ENCODE data around the gene THSD4.

The THSD4 gene

DNA sequence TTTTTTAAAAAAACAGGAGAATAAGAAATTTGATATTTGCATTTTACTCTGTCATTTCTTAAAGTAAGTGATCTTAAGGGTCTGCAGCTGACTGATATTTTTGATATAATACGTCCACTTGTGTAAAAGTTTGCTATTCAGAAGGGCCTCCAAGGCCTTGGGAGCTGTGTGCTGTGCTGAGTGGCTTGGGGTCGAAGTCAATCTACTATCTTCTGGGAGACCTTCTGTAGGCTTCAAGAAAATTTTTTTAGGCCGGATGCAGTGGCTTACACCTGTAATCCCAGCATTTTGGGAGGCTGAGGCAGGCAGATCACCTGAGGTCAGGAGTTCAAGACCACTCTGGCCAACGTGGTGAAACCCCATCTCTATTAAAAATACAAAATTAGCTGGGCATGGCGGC is 26.3 kb downstream of the THSD4 start:
- no peaks in the 10 kb centered on the region for H3K4me1 Mint-ChIP-seq

DNA sequence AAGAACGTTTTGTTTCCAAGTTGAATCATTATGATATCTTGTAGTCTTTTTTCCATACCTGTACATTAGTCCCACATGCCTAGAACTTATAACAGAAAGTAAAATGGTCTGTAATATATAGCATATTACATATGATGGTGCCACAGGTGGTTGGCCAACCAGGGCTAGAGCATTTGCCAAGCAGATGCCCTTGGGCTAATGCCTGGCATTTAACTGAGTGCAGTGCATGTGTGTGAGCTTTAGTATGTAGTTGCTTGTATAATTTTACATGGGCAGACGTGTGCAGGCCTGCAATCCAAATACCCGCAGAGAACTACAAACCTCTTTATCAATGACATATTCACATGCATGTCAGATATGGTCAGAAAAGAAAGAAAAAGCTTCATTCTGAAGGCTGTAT is 27.5 kb downstream of the THSD4 start:
- no peak for DNase-seq
- no peak overlapping the region for H3K4me3 Mint-ChIP-seq
- no peaks in the 10 kb centered on the region for H3K4me1 Mint-ChIP-seq
- CTCF ChIA-PET, result no interaction called here
- H3K27me3 Mint-ChIP-seq, result peaks cover 11% of the 10 kb centered on the region
- no peaks in the 10 kb centered on the region for H3K9me3 Mint-ChIP-seq
- no peaks in the 10 kb centered on the region for H3K36me3 Mint-ChIP-seq
- H3K27ac Mint-ChIP-seq, result no peak overlapping the region

More for the DNA sequence above, 26.3 kb downstream of the THSD4 start:
- no peaks in the 10 kb centered on the region for H3K36me3 Mint-ChIP-seq
- CTCF ChIA-PET, result no interaction called here
- no peak overlapping the region for H3K4me3 Mint-ChIP-seq
- no peaks in the 10 kb centered on the region for H3K9me3 Mint-ChIP-seq
- no peak for DNase-seq
- H3K27ac Mint-ChIP-seq, result no peak overlapping the region
- H3K27me3 Mint-ChIP-seq, result peaks cover 10% of the 10 kb centered on the region

DNA sequence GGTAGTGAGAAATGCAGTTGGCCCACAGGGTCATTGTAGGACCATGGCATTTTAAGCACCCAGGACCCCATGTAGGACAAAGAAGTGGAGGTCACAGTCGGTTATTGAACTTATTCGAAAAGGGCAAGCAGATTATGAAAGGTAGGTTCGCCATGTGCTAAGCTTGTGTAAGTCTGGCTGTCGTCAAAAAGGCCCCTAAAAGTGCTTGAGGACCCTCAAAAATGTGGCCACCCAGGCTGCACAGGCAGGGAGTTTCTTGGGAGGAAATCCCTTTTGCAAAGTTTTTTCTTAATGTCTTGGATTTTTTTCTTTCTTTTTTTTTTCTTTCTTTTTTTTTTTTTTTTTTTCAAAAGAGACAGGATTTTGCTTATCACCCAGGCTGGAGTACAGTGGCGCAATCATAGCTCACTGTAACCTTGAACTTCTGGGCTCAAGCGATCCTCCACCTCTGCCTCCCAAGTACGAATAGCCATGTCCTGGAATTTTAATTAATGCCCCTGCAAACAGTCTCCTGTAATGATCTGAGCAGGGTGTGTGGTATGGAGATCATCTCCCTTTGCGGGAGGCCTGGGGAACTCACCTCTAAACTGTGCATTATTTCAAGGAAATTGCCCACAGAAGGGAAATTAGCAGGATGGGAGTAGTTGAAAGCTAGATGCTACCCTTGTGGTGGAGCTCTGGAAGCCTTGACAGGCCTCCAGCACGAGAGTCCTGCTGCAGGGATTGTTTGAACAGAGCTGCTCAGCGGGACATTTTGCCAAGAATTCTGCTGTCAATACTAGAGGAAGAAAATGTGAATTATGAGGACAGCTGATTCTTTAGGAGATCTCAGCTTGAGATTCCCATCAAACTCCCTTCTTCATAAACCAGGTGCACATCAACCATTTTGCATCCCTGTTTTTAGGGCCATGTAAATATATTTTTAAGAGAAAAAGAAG is 28.4 kb downstream of the THSD4 start:
- no peaks in the 10 kb centered on the region for H3K4me1 Mint-ChIP-seq
- no peak for DNase-seq
- peaks cover 8% of the 10 kb centered on the region for H3K27me3 Mint-ChIP-seq
- no peak overlapping the region for H3K4me3 Mint-ChIP-seq
- no peaks in the 10 kb centered on the region for H3K9me3 Mint-ChIP-seq
- no peaks in the 10 kb centered on the region for H3K36me3 Mint-ChIP-seq
- CTCF ChIA-PET, result no interaction called here
- H3K27ac Mint-ChIP-seq, result no peak overlapping the region

DNA sequence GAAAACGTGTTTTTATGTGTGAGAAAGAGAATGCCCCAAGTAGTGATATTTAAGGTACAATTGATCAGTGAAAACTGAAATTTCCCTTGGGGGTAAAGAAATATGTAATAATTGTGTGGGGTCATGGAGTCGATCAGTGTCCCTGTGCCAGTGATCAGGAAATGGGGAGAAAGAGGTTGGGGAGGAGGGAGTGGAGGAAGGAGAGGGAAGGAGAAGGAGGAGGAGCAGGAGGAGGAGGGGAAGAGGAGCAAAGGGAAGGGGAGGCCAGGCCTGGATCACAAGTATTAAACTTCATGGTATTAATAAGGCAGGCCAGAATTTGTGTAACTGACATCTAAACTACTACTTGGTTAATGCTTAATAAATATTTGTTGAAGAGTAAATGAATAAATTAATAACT is 30.4 kb downstream of the THSD4 start:
- H3K4me1 Mint-ChIP-seq, result no peaks in the 10 kb centered on the region
- no peaks in the 10 kb centered on the region for H3K36me3 Mint-ChIP-seq
- no peaks in the 10 kb centered on the region for H3K9me3 Mint-ChIP-seq
- DNase-seq, result no peak
- no peak overlapping the region for H3K4me3 Mint-ChIP-seq
- peaks cover 8% of the 10 kb centered on the region for H3K27me3 Mint-ChIP-seq
- no peak overlapping the region for H3K27ac Mint-ChIP-seq
- CTCF ChIA-PET, result no interaction called here

DNA sequence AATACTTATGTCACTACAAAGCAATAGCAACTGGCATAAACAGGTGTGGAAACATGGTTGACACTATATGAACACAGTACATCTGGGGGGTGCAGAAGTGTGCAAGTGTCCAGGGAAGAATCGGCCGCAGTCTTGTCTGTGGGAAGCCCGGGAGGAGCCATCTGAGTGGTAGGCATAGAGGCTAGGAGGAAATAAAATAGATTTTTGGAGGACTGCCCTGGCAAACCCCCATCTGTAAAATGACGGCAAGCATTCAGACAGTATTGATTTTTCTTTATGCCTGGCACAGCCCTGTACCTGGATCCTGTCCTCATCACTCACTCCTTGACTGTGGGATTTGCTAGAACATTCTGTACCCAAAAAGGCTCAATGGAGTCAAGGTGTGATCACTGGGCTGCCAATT is 31.3 kb downstream of the THSD4 start:
- H3K9me3 Mint-ChIP-seq, result no peaks in the 10 kb centered on the region
- H3K27ac Mint-ChIP-seq, result no peak overlapping the region
- H3K4me1 Mint-ChIP-seq, result no peaks in the 10 kb centered on the region
- peaks cover 8% of the 10 kb centered on the region for H3K27me3 Mint-ChIP-seq
- H3K36me3 Mint-ChIP-seq, result no peaks in the 10 kb centered on the region
- DNase-seq, result no peak
- CTCF ChIA-PET, result no interaction called here
- H3K4me3 Mint-ChIP-seq, result no peak overlapping the region

DNA sequence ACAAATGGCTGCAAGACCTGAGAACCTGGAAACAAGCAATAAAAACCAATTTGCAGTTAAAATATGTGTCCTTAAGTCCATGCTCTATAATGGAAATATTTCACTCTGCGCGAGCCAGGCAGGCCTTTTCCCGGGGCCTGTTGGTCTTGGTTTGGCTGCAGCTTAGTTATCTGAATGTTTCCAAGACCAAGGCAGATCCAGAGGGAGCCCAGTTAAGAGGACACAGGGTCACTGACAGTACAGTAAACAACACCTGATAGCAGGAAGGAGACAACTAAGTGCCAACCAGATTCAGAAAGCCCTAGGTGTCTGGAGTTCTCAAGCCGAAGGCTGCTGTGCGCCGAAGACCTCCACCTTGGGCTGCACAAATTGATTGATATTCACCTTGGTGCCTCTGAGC is 32.8 kb downstream of the THSD4 start:
- Mint-ChIP-seq H3K27ac (no peak overlapping the region), H3K4me1 (no peaks in the 10 kb centered on the region), H3K4me3 (no peak overlapping the region), H3K9me3 (no peaks in the 10 kb centered on the region), H3K27me3 (peaks cover 8% of the 10 kb centered on the region), H3K36me3 (no peaks in the 10 kb centered on the region)
- CTCF ChIA-PET, result no interaction called here
- no peak for DNase-seq

DNA sequence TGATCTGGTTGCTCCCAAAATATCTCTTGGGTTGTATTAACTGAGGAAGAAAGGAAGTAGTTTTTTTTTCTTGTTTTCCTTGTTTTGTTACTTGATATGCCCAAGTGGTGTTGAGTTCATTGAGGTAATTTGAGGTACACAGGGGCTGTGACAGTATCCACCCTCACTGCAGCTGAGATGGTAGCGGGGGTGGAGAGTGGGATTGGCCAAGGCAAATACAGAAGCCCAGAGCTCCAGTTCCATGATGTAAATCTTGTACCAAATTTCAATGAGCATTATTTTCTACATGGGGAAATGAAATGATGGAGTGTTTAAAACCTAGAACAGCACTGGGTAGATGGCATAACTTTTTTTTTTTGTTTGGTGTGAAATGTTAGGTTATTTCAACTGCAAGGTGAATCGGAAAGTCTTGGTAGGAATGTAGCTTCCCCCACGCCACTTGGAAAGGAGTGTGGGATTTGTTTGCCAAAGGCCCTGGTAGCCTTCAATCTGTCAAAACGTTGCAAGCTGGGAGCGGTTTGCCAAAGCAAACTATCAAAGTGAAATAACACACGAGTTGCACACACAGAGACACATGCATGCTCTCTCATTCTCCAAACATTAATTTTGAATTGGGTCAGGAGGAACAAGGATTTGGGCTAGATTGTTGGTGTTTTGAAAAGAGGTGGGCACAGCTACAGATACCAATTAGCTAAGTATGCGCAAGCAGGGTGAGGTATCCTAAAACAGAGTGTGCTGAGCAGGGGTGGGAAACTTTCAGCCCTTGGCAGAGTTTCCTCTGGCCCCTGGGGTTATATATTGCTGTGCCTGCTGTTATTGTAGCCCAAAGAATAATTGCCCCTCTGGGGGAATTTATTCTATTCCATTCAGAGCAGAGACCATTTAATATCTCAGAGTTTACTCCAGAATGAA is 34.6 kb downstream of the THSD4 start:
- H3K9me3 Mint-ChIP-seq, result no peaks in the 10 kb centered on the region
- H3K27me3 Mint-ChIP-seq, result peaks cover 4% of the 10 kb centered on the region
- no peaks in the 10 kb centered on the region for H3K4me1 Mint-ChIP-seq
- no peak overlapping the region for H3K27ac Mint-ChIP-seq
- H3K4me3 Mint-ChIP-seq, result no peak overlapping the region
- H3K36me3 Mint-ChIP-seq, result no peaks in the 10 kb centered on the region
- DNase-seq, result no peak
- CTCF ChIA-PET, result no interaction called here

DNA sequence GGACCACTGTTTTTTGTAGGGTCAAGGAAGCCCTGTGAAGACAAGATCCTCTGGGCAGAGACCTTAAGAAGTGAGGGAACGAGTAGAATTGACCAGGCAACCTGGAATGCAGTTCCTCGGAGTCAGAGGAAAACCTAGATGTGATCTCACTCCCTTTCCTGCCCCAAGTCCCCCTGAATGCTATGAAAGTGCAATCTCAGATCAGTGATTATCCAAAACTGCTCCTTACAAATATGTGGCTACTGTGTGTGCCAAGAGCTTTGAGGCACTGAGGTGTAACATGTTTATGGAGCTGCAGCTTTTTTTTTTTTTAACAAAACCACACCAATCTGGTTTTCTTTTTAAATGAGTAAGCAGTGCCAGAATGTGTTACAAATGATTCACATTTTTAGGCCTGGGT is 35.8 kb downstream of the THSD4 start:
- Mint-ChIP-seq H3K9me3 (no peaks in the 10 kb centered on the region), H3K4me1 (no peaks in the 10 kb centered on the region), H3K27me3 (peaks cover 4% of the 10 kb centered on the region), H3K36me3 (no peaks in the 10 kb centered on the region), H3K4me3 (no peak overlapping the region), H3K27ac (no peak overlapping the region)
- DNase-seq, result no peak
- CTCF ChIA-PET, result no interaction called here

DNA sequence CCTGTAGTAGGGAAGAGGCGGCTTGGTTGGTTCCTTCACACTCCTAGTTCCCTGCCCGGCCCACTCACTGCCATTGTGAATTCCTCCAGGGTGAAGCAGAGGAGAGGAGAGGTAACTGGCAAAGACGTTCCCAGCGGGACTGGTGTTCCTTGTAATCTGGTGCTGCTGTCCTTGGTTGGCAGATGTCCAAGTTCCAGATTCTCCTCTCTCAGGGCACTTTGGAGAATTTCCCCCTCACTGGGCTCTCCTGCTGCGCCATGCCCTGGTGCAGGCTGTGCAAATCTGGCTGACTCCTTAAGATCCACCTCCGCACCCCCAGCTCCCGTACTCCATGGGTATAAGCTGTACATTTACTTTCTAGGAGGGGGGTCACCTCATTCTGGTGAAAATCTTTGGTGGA is 37.3 kb downstream of the THSD4 start:
- CTCF ChIA-PET, result no interaction called here
- no peak overlapping the region for H3K27ac Mint-ChIP-seq
- H3K36me3 Mint-ChIP-seq, result no peaks in the 10 kb centered on the region
- H3K27me3 Mint-ChIP-seq, result no peaks in the 10 kb centered on the region
- no peaks in the 10 kb centered on the region for H3K4me1 Mint-ChIP-seq
- DNase-seq, result no peak
- H3K9me3 Mint-ChIP-seq, result no peaks in the 10 kb centered on the region
- no peak overlapping the region for H3K4me3 Mint-ChIP-seq

DNA sequence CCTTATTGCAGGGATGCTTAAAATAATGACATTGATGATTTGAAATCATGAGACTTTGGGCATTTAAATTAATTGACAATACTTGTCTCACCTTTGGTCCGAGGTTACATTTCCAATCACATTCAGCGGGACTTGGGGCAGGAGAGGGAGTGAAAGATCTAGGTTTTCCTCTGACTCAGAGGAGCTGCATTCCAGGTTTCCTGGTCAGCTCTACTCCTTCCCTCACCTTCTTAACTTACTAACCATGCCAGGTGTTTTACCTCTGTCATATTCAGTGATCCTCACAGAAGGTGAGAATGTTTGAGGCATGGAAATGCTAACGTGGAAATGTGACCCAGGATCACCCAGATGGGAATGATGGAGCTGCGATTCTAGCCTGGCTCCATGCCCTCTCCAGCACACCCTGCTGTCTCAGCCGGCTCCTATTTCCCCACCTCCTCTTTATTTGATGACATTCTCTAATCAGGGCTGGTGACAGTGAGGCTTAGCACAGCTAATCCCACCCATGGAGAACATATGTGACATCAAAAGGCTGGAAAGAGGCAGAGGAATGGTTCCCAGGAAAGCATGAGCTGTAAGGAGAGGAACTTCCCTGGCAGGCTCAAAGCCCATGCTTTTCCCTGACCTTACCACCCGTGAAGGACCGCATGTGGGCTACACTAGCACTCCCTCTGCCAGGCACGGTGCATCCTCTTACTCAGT is 38.7 kb downstream of the THSD4 start:
- no peak for DNase-seq
- CTCF ChIA-PET, result no interaction called here
- no peak overlapping the region for H3K27ac Mint-ChIP-seq
- H3K27me3 Mint-ChIP-seq, result no peaks in the 10 kb centered on the region
- H3K4me1 Mint-ChIP-seq, result no peaks in the 10 kb centered on the region
- H3K4me3 Mint-ChIP-seq, result no peak overlapping the region
- no peaks in the 10 kb centered on the region for H3K9me3 Mint-ChIP-seq
- no peaks in the 10 kb centered on the region for H3K36me3 Mint-ChIP-seq

DNA sequence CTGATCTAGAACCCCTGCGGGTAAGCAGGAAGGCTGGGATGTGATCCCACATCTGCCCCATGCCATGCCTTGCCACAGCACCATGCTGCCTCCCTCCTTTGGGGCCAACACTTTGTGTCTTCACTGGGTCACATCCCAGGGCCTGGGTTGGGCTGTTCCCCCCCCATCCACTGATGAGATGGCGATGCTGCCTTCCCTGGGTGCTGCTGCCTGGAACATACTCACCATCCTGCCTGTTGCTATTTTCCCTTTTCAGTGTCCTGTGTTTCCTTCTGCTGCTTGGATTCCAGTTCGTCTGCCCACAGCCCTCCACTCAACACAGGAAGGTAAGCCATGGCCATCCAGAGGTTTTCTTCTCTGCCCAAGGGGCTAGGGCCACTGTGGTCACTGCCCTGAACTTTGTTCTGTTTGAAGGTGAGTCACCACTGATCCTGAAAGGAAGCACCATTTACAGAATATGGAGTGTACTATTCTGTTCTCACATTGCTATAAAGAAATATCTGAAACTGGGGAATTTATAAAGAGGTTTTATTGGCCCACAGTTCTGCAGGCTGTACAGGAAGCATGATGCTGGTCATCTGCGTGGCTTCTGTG is 39.4 kb downstream of the THSD4 start:
- H3K9me3 Mint-ChIP-seq, result no peaks in the 10 kb centered on the region
- CTCF ChIA-PET, result no interaction called here
- H3K4me3 Mint-ChIP-seq, result no peak overlapping the region
- no peaks in the 10 kb centered on the region for H3K36me3 Mint-ChIP-seq
- no peaks in the 10 kb centered on the region for H3K27me3 Mint-ChIP-seq
- DNase-seq, result no peak
- H3K27ac Mint-ChIP-seq, result no peak overlapping the region
- no peaks in the 10 kb centered on the region for H3K4me1 Mint-ChIP-seq

DNA sequence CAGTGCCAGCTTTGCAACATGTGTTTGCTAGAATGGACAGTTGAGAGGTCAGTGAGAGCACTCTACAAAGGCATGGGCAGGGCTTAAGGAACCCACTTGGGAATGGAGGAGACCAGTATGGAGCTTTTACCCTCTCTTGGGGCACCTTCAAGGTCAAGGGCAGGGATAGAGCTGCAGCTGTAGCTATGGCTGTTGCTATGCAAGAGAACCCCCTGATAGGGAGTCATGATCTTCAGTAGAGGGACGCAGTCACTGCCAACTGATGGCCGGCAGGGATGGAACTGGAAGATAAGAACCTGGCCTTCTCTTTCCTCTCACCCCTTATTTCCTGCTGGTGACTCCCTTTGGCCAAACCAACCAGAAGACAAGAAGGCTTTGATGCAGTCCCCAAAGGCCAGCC is 40.3 kb downstream of the THSD4 start:
- Mint-ChIP-seq H3K36me3 (no peaks in the 10 kb centered on the region), H3K9me3 (no peaks in the 10 kb centered on the region), H3K4me3 (no peak overlapping the region), H3K27ac (no peak overlapping the region), H3K27me3 (no peaks in the 10 kb centered on the region), H3K4me1 (no peaks in the 10 kb centered on the region)
- CTCF ChIA-PET, result interaction anchor here (0.5 kb wide), 1 partner anchor 496 kb away, joined by 5 read pairs; no protein-coding TSS in a partner anchor
- DNase-seq, result no peak

DNA sequence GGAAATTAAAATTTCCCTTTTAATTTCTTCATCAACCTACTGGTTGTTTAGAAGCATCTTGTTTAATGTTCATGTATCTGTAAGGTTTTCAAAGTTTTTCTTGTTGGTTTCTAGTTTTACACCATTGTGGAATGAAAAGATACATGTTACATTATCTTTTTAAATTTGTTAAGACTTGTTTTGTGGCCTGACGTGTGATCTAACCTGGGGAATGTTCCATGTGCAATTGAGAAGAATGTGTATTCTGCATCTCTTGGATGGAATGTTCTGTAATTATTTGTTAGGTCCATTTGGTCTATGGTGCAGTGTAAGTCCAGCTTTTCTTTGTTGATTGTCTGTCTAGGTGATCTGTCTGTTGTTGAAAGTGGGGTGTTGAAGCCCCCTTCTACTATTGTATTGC is 45.7 kb downstream of the THSD4 start:
- H3K36me3 Mint-ChIP-seq, result no peaks in the 10 kb centered on the region
- no peak overlapping the region for H3K4me3 Mint-ChIP-seq
- no peak overlapping the region for H3K27ac Mint-ChIP-seq
- no peaks in the 10 kb centered on the region for H3K4me1 Mint-ChIP-seq
- DNase-seq, result no peak
- no peaks in the 10 kb centered on the region for H3K27me3 Mint-ChIP-seq
- H3K9me3 Mint-ChIP-seq, result peaks cover 5% of the 10 kb centered on the region
- CTCF ChIA-PET, result no interaction called here

DNA sequence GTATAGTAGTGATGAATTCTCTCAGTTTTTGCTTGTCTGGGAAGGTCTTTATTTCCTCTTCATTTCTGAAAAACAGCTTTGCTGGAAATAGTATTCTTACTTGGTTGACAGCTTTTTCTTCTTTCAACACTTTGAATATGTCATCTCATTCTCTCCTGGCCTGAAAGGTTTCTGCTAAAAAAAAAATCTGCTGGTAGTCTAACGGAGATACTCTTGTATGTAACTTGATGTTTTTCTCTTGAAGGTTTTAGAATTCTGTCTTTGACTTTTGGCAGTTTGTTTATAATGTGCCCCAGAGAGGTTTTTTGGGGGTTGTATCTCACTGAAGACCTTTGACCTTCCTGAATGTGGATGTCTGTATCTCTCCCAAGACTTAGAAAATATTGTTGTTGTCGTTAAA is 47.0 kb downstream of the THSD4 start:
- Mint-ChIP-seq H3K27ac (no peak overlapping the region), H3K4me3 (no peak overlapping the region), H3K9me3 (peaks cover 5% of the 10 kb centered on the region), H3K36me3 (no peaks in the 10 kb centered on the region), H3K27me3 (no peaks in the 10 kb centered on the region), H3K4me1 (no peaks in the 10 kb centered on the region)
- no peak for DNase-seq
- CTCF ChIA-PET, result no interaction called here

Data from activated naive CD4-positive, alpha-beta T cell treated with anti-CD3 and anti-CD28 coated beads, Interleukin-2, amount 10 ng/mL, durations not matched to agents 7 days and 5 days (primary cell).